Measurements from ENCODE around the gene SULT1C2.
"Not testable (repeated sequence)": the region's sequence is repeated elsewhere in the genome, so short reads cannot be mapped to it uniquely, and the experiment has no call there.

Gene SULT1C2

DNA sequence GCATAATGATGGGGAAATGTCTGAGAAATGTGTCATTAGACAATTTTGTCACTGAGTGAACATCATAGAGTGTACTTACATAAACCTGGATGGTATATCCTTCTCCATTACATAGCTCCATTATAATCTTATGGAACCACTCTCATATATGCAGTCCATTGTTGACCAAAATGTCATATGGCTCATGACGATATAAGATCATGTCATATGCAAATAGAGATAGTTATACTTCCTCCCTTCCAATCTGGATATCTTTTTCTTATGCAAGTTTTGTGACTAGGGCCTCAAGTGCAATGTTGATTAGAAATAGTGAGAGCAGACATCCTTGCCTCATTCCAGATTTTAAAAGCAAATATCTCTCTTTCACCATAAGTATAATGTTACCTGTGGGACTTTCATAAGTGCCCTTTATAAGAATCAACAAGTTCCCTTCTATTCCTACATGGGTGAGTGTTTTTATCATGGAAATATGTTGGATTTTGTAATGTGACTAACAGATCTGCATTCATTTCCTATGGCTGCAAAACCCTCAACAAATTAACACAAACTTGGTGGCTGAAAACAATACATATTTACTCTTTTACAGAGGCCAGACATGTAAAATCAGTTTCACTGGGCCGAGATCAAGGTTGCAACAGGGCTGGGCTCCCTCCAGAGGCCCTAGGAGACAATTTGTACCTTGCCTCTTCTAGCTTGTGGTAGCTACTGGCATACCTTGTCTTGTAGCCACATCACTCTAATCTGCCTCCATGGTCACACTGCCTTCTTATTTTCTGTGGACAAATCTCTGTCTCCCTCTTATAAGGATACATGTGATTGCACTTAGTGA, 67.4 kb downstream of the SULT1C2 start:
- no peak for DNase-seq

DNA sequence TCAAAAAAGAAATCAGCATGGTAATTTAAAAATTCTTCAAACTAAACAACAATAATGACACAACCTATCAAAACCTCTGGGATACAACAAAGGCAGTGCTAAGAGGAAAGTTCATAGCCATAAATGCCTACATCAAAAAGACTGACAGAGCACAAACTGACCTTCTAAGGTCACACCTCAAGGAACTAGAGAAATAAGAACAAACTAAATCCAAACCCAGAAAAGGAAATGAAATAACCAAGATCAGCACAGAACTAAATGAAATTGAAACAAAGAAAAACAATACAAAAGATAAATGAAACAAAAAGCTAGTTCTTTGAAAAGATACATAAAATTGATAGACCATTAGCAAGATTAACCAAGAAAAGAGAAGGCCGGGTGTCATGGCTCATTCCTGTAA, 70.6 kb downstream of the SULT1C2 start:
- not testable (repeated sequence) for DNase-seq

Measured in stimulated activated CD4-positive, alpha-beta T cell treated with anti-CD3 and anti-CD28 coated beads, Interleukin-1b, Interleukin-23, amount 100 ng/mL, for 48 hours (primary cell).